Cardiac fibroblast (primary cell): ENCODE results near the gene ABCB10.

Source experiments
- DNase-seq, 2 donors: peaks; one replicate each; pipeline versions ENCODE4 v3.0.0 to v3.0.0-alpha.2; 2010; ENCODE audit warnings: low read depth in 2 of 2
- H3K4me3 ChIP-seq, 2 donors: replicated peaks in 1 of 2; 1 replicate in 1 of 2; 2 replicates in 1 of 2; pipeline ENCODE4 v1.5.1; 2011; ENCODE audit warnings: low read depth in 2 of 2, low read length in 2 of 2, mild to moderate bottlenecking in 2 of 2, moderate library complexity in 1 of 2
- TF ChIP-seq, protein P1 (sequence below): IDR thresholded peaks from one replicate; pipeline ENCODE4 v1.5.1; 2011; ENCODE audit warnings: low read depth, mild to moderate bottlenecking, low read length, inconsistent platforms

ABCB10 gene

DNA sequence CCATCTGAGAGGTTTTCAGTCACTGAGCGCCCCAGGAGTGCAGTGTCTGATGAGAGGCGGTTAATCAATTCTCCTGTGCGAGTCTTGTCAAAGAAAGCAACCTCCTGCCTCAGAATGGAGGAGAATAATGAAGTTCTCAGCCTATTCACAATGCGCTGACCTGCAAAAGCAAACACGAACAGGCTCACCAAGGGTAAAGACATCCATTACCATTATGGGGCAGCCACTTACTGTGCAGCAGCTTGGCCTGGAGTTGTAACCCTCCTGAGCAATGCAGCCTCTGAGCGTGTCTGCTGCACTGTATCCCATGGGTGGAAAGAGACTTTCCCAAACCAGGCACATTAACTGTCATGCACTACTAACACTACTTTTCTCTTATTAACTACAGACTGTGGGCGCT lies 11.0 kb downstream of the ABCB10 start:
- H3K4me3 ChIP-seq = no peak overlapping the region
- TF ChIP-seq, protein P1, sequence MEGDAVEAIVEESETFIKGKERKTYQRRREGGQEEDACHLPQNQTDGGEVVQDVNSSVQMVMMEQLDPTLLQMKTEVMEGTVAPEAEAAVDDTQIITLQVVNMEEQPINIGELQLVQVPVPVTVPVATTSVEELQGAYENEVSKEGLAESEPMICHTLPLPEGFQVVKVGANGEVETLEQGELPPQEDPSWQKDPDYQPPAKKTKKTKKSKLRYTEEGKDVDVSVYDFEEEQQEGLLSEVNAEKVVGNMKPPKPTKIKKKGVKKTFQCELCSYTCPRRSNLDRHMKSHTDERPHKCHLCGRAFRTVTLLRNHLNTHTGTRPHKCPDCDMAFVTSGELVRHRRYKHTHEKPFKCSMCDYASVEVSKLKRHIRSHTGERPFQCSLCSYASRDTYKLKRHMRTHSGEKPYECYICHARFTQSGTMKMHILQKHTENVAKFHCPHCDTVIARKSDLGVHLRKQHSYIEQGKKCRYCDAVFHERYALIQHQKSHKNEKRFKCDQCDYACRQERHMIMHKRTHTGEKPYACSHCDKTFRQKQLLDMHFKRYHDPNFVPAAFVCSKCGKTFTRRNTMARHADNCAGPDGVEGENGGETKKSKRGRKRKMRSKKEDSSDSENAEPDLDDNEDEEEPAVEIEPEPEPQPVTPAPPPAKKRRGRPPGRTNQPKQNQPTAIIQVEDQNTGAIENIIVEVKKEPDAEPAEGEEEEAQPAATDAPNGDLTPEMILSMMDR = no peak
- no peak for DNase-seq

DNA sequence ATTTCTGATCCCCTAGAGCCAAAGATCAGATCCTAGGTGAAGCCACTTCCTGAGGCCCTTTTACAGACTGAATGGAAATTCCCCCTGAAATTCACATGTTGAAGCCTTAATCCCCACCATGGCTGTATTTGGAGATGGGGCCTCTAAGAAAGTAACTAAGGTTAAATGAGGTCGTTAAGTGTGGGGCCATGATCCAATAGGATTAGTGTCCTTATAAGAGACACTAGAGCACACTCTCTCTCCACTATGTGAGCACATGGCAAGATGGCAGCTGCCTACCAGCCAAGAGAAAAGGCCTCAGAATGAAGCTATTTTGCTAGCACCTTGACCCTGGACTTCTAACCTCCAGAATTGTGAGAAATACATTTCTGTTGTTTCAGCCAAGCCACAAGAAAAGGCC lies 13.9 kb downstream of the ABCB10 start:
- no peak for DNase-seq
- H3K4me3 ChIP-seq = no peak overlapping the region
- TF ChIP-seq, protein P1 = no peak

DNA sequence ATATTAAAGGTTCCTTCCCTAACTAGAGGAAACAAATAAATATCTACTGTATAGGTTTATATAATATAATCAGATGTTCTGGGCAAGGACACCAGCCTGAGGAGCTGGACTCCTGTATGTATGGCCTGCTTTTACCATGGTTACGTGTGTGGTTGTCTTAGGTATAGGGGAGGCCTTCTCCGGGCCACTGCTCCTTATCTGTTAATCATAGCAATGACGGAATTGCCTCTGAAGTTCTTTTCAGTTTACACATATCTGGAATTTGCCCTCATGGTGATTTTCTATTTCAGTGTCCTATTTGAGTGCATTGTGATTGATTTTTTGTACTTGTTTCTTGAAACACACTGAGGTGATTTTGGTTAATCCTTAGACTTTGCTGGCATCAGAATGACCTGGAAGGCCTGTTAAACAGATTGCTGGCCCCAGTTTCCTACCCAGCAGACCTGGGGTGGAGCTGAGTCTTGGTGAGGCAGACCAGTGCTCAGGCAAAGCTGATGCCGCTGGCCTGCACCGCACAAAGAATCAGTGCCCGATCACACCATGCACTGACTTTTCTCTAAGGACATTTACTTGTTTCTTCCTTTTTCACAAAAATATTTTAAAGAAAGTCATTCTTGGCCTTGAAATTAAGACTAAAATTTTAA lies 18.5 kb downstream of the ABCB10 start:
- no peak for DNase-seq
- TF ChIP-seq, protein P1 = no peak

DNA sequence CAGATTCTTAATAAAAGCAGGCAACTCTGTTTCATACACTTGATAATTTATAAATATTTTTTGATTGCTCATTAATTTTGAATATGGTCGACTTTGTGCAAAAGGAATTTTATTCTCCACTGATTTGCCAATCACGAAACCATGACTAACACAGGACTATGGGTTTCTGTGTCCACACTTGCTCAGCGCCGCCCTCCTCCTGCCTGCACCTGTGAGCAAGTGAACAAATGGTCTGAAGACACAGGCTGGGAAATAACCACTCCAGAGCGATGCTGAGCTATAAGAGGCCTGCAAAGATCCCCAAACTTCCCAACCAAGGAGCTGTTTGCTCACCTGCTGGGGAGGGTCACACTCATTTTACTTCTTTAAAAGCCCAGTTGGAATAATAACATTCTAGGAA lies 19.6 kb downstream of the ABCB10 start:
- DNase-seq = no peak
- TF ChIP-seq, protein P1 = no peak
- no peak overlapping the region for H3K4me3 ChIP-seq

More for the DNA sequence above, 18.5 kb downstream of the ABCB10 start:
- H3K4me3 ChIP-seq = no peak overlapping the region

DNA sequence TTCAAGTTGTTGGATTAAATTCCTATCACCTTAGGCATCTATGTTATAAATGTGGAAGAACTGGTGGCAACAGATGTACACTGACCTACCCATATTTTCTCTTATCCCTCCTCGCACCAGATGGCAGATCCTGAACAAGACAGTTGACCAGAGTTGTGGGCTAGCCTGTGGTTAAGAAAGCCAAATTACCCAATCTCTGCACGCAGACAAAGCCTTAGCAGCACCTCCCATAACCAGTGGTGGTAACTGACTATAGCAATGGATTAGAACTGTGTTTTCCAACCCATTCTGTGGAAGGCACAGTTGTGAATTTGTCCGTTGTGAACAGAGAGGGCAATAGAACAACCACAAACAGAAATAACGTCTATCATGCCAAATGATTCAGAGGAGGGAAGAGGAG lies 20.6 kb downstream of the ABCB10 start:
- H3K4me3 ChIP-seq = no peak overlapping the region
- no peak for DNase-seq
- TF ChIP-seq, protein P1 = no peak

DNA sequence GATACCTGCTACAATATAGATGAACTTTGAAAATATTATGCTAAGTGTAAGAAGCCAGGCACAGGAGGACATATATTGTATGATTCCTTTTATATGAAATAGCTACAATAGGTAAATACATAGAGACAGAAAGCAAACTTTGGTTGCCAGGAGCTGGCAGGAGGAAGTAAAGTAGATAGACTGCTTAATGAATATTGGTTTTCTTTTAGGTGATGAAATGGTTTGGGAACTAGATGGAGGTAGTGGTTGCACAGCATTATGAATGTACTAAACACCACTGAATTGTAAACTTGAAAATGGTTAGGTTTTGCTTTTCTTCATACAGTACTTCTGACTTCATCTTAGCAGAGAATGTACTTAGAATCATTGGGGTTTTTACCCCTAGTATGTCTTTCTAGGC lies 21.5 kb downstream of the ABCB10 start:
- H3K4me3 ChIP-seq = no peak overlapping the region
- TF ChIP-seq, protein P1 = no peak
- DNase-seq = no peak

DNA sequence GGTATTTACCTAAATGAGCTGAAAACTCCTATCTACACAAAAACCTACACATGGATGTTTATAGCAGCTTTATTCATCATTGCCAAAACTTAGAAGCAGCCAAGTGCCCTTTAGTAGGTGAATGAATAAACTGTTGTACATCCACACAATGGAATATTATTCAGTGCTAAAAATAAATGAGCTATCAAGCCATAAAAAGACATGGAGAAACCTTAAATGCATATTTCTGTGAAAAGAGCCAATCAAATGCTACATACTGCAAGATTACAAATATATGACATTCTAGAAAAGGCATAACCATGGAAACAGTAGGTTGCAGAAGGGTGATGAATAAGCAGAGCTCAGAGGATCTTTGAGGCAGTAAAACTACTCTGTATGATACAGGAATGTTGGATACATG lies 23.3 kb downstream of the ABCB10 start:
- DNase-seq = no peak
- TF ChIP-seq, protein P1 = no peak
- H3K4me3 ChIP-seq = no peak overlapping the region
